H9 (cell line): ENCODE results near the gene DENND5B. TPM values are rescaled to one million over a fixed set of nuclear protein-coding genes. Genes with fewer than 3 reads are reported as not detected.

Source experiments
- DNase-seq: peaks from one replicate; pipeline ENCODE4 v3.0.0-alpha.2; 2017
- H2AFZ ChIP-seq: one replicate; pipeline ENCODE4 v1.6.1; 2013; ENCODE audit warnings: mild to moderate bottlenecking, low read length, control low read depth, moderate library complexity
- H2AK5ac ChIP-seq: 2 replicates; pipeline ENCODE4 v1.6.1; 2013; ENCODE audit warnings: low read length, control low read depth, mixed read lengths; ENCODE audit not compliant: insufficient read length
- H2BK120ac ChIP-seq: one replicate; pipeline ENCODE4 v1.6.1; 2013; ENCODE audit warnings: low read depth, mild to moderate bottlenecking, low read length, control low read depth, inconsistent platforms; ENCODE audit not compliant: poor library complexity, severe bottlenecking
- H2BK12ac ChIP-seq: 2 replicates; pipeline ENCODE4 v1.6.1; 2013; ENCODE audit warnings: low read length, control low read depth, mixed read lengths, low read depth; ENCODE audit not compliant: insufficient read length
- H2BK15ac ChIP-seq: 2 replicates; pipeline ENCODE4 v1.6.1; 2013; ENCODE audit warnings: low read depth, low read length, control low read depth
- H2BK20ac ChIP-seq: one replicate; pipeline ENCODE4 v1.6.1; 2013; ENCODE audit warnings: low read depth, mild to moderate bottlenecking, low read length, control low read depth, inconsistent platforms; ENCODE audit not compliant: poor library complexity, severe bottlenecking
- H2BK5ac ChIP-seq: 2 replicates; pipeline ENCODE4 v1.6.1; 2013; ENCODE audit warnings: low read length, control low read depth, mixed read lengths; ENCODE audit not compliant: insufficient read length
- H3K14ac ChIP-seq: 2 replicates; pipeline ENCODE4 v1.6.1; 2013; ENCODE audit warnings: low read length, control low read depth; ENCODE audit not compliant: insufficient read depth
- H3K18ac ChIP-seq: 2 replicates; pipeline ENCODE4 v1.6.1; 2013; ENCODE audit warnings: low read depth, mild to moderate bottlenecking, mixed read lengths, low read length, control low read depth; ENCODE audit not compliant: insufficient read length
- H3K23ac ChIP-seq: 2 replicates; pipeline ENCODE4 v1.6.1; 2013; ENCODE audit warnings: low read length, control low read depth, mixed read lengths, low read depth; ENCODE audit not compliant: insufficient read length
- H3K23me2 ChIP-seq: 2 replicates; pipeline ENCODE4 v1.6.1; 2013; ENCODE audit warnings: low read depth, mild to moderate bottlenecking, mixed read lengths, low read length, control low read depth; ENCODE audit not compliant: insufficient read length, poor library complexity, severe bottlenecking
- H3K27ac ChIP-seq: 2 replicates; pipeline ENCODE4 v1.5.1; 2013; ENCODE audit warnings: low read length, control low read depth, mixed read lengths, low read depth; ENCODE audit not compliant: insufficient read length
- H3K27me3 ChIP-seq: 2 replicates; pipeline ENCODE4 v1.6.1; 2013; ENCODE audit warnings: low read length, control low read depth, inconsistent platforms; ENCODE audit not compliant: insufficient read depth
- H3K4ac ChIP-seq: 2 replicates; pipeline ENCODE4 v1.6.1; 2013; ENCODE audit warnings: low read depth, mild to moderate bottlenecking, control low read depth, inconsistent platforms, low read length, moderate library complexity
- H3K4me1 ChIP-seq: 2 replicates; pipeline ENCODE4 v1.6.1; 2013; ENCODE audit warnings: low read length, control low read depth, inconsistent platforms; ENCODE audit not compliant: insufficient read depth
- H3K4me2 ChIP-seq: 2 replicates; pipeline ENCODE4 v1.6.1; 2013; ENCODE audit warnings: low read length, control low read depth, mixed read lengths; ENCODE audit not compliant: insufficient read length, insufficient read depth
- H3K56ac ChIP-seq: 2 replicates; pipeline ENCODE4 v1.6.1; 2013; ENCODE audit warnings: low read depth, mild to moderate bottlenecking, mixed read lengths, low read length, control low read depth; ENCODE audit not compliant: insufficient read length
- H3K79me1 ChIP-seq: 2 replicates; pipeline ENCODE4 v1.6.1; 2013; ENCODE audit warnings: low read depth, mild to moderate bottlenecking, moderate library complexity, low read length, control low read depth, inconsistent platforms; ENCODE audit not compliant: insufficient read depth, poor library complexity, severe bottlenecking
- H3K79me2 ChIP-seq: 2 replicates; pipeline ENCODE4 v1.6.1; 2013; ENCODE audit warnings: low read length, control low read depth, inconsistent platforms; ENCODE audit not compliant: insufficient read depth
- H3K9ac ChIP-seq: 2 replicates; pipeline ENCODE4 v1.6.1; 2013; ENCODE audit warnings: low read length, control low read depth, mixed read lengths; ENCODE audit not compliant: insufficient read length; ENCODE audit errors: extremely low read depth
- H3K9me3 ChIP-seq: one replicate; pipeline ENCODE4 v1.6.1; 2013; ENCODE audit warnings: low read depth, low read length, inconsistent platforms; ENCODE audit not compliant: control insufficient read depth
- H3T11ph ChIP-seq: one replicate; pipeline ENCODE4 v1.6.1; 2013; ENCODE audit warnings: mild to moderate bottlenecking, low read length, control low read depth, inconsistent platforms
- H4K20me1 ChIP-seq: one replicate; pipeline ENCODE4 v1.6.1; 2013; ENCODE audit not compliant: control insufficient read depth, insufficient read length, insufficient read depth
- H4K5ac ChIP-seq: 2 replicates; pipeline ENCODE4 v1.6.1; 2013; ENCODE audit warnings: low read depth, mild to moderate bottlenecking, mixed read lengths, low read length, control low read depth; ENCODE audit not compliant: insufficient read length
- H4K8ac ChIP-seq: replicated peaks from 2 replicates; pipeline ENCODE4 v1.6.1; 2013; ENCODE audit warnings: low read length, control low read depth, mixed read lengths, low read depth; ENCODE audit not compliant: insufficient read length
- H4K91ac ChIP-seq: 2 replicates; pipeline ENCODE4 v1.6.1; 2013; ENCODE audit warnings: low read depth, mild to moderate bottlenecking, moderate library complexity, mixed read lengths, low read length, control low read depth; ENCODE audit not compliant: insufficient read length
- H3K27ac Mint-ChIP-seq, 3 experiments: 2 replicates in 2 of 3; 3 replicates in 1 of 3; pipeline ENCODE4 v1.8.0; 2020 to 2021; ENCODE audit warnings: mixed read lengths in 3 of 3, mild to moderate bottlenecking in 1 of 3, moderate library complexity in 1 of 3
- H3K27me3 Mint-ChIP-seq: 2 replicates; pipeline ENCODE4 v1.8.0; 2021; ENCODE audit warnings: low read depth, mild to moderate bottlenecking, moderate library complexity, mixed read lengths
- H3K36me3 Mint-ChIP-seq, 3 experiments: 2 replicates in 2 of 3; 3 replicates in 1 of 3; pipeline ENCODE4 v1.8.0; 2020 to 2021; ENCODE audit warnings: low read depth in 3 of 3, mixed read lengths in 3 of 3; ENCODE audit not compliant: insufficient read depth in 1 of 3
- H3K4me1 Mint-ChIP-seq, 2 experiments: 2 replicates each; pipeline ENCODE4 v1.8.0; 2020; ENCODE audit warnings: mixed read lengths in 2 of 2
- H3K4me3 Mint-ChIP-seq, 2 experiments: 2 replicates in 1 of 2; 3 replicates in 1 of 2; pipeline ENCODE4 v1.8.0; 2020 to 2021; ENCODE audit warnings: mild to moderate bottlenecking in 2 of 2, mixed read lengths in 2 of 2, moderate library complexity in 1 of 2
- H3K9me3 Mint-ChIP-seq, 2 experiments: 2 replicates in 1 of 2; 3 replicates in 1 of 2; pipeline ENCODE4 v1.8.0; 2020; ENCODE audit warnings: mild to moderate bottlenecking in 2 of 2, mixed read lengths in 2 of 2, moderate library complexity in 1 of 2
- CTCF ChIP-seq: fragments of 200-600 bp; sonication (generic); conservative IDR thresholded peaks from 3 replicates; pipeline ENCODE4 v1.8.0; 2021; ENCODE audit warnings: antibody characterized with exemption, mild to moderate bottlenecking
- WGBS: extraction: QIAGEN DNeasy Blood & Tissue Kit; methylation state at CpG from one replicate; pipeline ENCODE4 v1.1.7; 2013; ENCODE audit warnings: missing lambda C conversion rate, low lambda C conversion rate, mixed read lengths; ENCODE audit not compliant: insufficient read length; ENCODE audit errors: extremely low coverage; 5-methylcytosine and 5-hydroxymethylcytosine counted together
- total RNA-seq: library from RNA; stranded (reverse); gene quantifications from 2 replicates; pipeline ENCODE4 v1.2.1, GENCODE V29; 2021

The DENND5B gene
- total RNA-seq, 1 experiment from 2014 or later, result 13.4 TPM

GRCh38 chr12:31510034-31510433, 80.9 kb downstream of the DENND5B start:
- H2BK15ac ChIP-seq, result no peak overlapping the region
- no peak overlapping the region for H3K9ac ChIP-seq
- H3K14ac ChIP-seq, result no peak overlapping the region
- H4K91ac ChIP-seq, result no peak overlapping the region
- no peak overlapping the region for H3K56ac ChIP-seq
- no peak overlapping the region for H2BK120ac ChIP-seq
- WGBS, result no CpG with 5 or more reads among the region's 4 CpGs
- no peak for TF ChIP-seq CTCF
- H3K4me1 ChIP-seq, result peaks cover 11% of the 10 kb centered on the region; the same call in 1 of the 2 replicates
- H3K4ac ChIP-seq, result no peak overlapping the region
- H3K36me3 Mint-ChIP-seq, result peaks cover 3 to 7% (median 6%) of the 10 kb centered on the region in 3 experiments
- H4K5ac ChIP-seq, result no peak overlapping the region
- no peak overlapping the region for H3T11ph ChIP-seq
- H3K9me3 ChIP-seq, result no peaks in the 10 kb centered on the region
- H3K27ac Mint-ChIP-seq, result peak overlapping the region in 2 of 3 experiments; percentile 16 to 74; a peak in 4 of 7 replicates
- H3K23me2 ChIP-seq, result no peaks in the 10 kb centered on the region
- no peaks in the 10 kb centered on the region for H3K79me2 ChIP-seq
- no peak overlapping the region for H3K27ac ChIP-seq
- no peaks in the 10 kb centered on the region for H3K27me3 Mint-ChIP-seq
- no peak for DNase-seq
- H2AK5ac ChIP-seq, result no peak overlapping the region
- peaks cover 4 to 5% of the 10 kb centered on the region in 2 experiments for H3K9me3 Mint-ChIP-seq
- no peak overlapping the region for H3K23ac ChIP-seq
- H3K79me1 ChIP-seq, result peaks cover 2% of the 10 kb centered on the region
- no peak overlapping the region for H2AFZ ChIP-seq
- H2BK5ac ChIP-seq, result no peak overlapping the region
- no peaks in the 10 kb centered on the region for H3K27me3 ChIP-seq
- no peaks in the 10 kb centered on the region for H4K20me1 ChIP-seq
- H4K8ac ChIP-seq, result no peak overlapping the region
- H2BK12ac ChIP-seq, result no peak overlapping the region
- no peak overlapping the region for H3K4me2 ChIP-seq
- no peak overlapping the region for H3K4me3 Mint-ChIP-seq
- no peak overlapping the region for H2BK20ac ChIP-seq
- H3K4me1 Mint-ChIP-seq, result peaks cover 36 to 41% of the 10 kb centered on the region in 2 experiments
- no peak overlapping the region for H3K18ac ChIP-seq
